WERI-Rb-1 (cell line): ENCODE results near the gene EMC9.

Experiments used
- DNase-seq: peaks from one replicate; pipeline ENCODE4 v3.0.0-alpha.2; 2020
- H3K27ac ChIP-seq: fragments of 250-450 bp; sonication (Bioruptor Pico); 2 replicates; pipeline ENCODE4 v1.5.1; 2020; ENCODE audit warnings: mild to moderate bottlenecking, moderate library complexity
- H3K27me3 ChIP-seq: fragments of 250-450 bp; sonication (Bioruptor Pico); 2 replicates; pipeline ENCODE4 v1.5.1; 2021; ENCODE audit warnings: mild to moderate bottlenecking, low read depth, moderate library complexity; ENCODE audit not compliant: insufficient read depth, severe bottlenecking
- H3K36me3 ChIP-seq: fragments of 250-450 bp; sonication (Bioruptor Pico); 2 replicates; pipeline ENCODE4 v1.5.1; 2020; ENCODE audit warnings: mild to moderate bottlenecking, moderate library complexity
- H3K4me3 ChIP-seq: 2 replicates; pipeline ENCODE4 v1.5.1; 2011; ENCODE audit warnings: low read depth, mild to moderate bottlenecking, control low read depth, low read length
- H3K9me3 ChIP-seq: fragments of 250-450 bp; sonication (Bioruptor Pico); 2 replicates; pipeline ENCODE4 v1.5.1; 2021; ENCODE audit warnings: mild to moderate bottlenecking, moderate library complexity; ENCODE audit not compliant: severe bottlenecking
- TF ChIP-seq, protein P1 (sequence below): IDR thresholded peaks from 2 replicates; pipeline ENCODE4 v1.5.1; 2011; ENCODE audit warnings: low read depth, mild to moderate bottlenecking, control low read depth, inconsistent platforms, low read length

Gene EMC9

GRCh38 chr14:24149302-24149969, 8.0 kb upstream of the EMC9 start:
- TF ChIP-seq, protein P1, sequence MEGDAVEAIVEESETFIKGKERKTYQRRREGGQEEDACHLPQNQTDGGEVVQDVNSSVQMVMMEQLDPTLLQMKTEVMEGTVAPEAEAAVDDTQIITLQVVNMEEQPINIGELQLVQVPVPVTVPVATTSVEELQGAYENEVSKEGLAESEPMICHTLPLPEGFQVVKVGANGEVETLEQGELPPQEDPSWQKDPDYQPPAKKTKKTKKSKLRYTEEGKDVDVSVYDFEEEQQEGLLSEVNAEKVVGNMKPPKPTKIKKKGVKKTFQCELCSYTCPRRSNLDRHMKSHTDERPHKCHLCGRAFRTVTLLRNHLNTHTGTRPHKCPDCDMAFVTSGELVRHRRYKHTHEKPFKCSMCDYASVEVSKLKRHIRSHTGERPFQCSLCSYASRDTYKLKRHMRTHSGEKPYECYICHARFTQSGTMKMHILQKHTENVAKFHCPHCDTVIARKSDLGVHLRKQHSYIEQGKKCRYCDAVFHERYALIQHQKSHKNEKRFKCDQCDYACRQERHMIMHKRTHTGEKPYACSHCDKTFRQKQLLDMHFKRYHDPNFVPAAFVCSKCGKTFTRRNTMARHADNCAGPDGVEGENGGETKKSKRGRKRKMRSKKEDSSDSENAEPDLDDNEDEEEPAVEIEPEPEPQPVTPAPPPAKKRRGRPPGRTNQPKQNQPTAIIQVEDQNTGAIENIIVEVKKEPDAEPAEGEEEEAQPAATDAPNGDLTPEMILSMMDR, result no peak
- Histone ChIP-seq H3K9me3 (no peaks in the 10 kb centered on the region), H3K36me3 (peaks cover 59% of the 10 kb centered on the region), H3K4me3 (no peak overlapping the region), H3K27me3 (no peaks in the 10 kb centered on the region), H3K27ac (no peak overlapping the region)
- no peak for DNase-seq

- Histone ChIP-seq H3K9me3 (no peaks in the 10 kb centered on the region), H3K4me3 (peak overlapping the region; percentile 83), H3K27ac (peak overlapping the region; percentile 72), H3K27me3 (no peaks in the 10 kb centered on the region), H3K36me3 (peaks cover 60% of the 10 kb centered on the region)
- TF ChIP-seq, protein P1, result no peak
- DNase-seq, result no peak
Measured at GRCh38 chr14:24147761-24148428, 6.5 kb upstream of the EMC9 start.

- no peaks in the 10 kb centered on the region for H3K9me3 ChIP-seq
- peak within 1 kb of the TSS; percentile 83 for H3K4me3 ChIP-seq
- H3K27me3 ChIP-seq, result no peaks in the 10 kb centered on the region
- peak; percentile 98 for DNase-seq
- peak within 1 kb of the TSS; percentile 76 for H3K27ac ChIP-seq
- H3K36me3 ChIP-seq, result peaks cover 53% of the 10 kb centered on the region
- TF ChIP-seq, protein P1, result no peak
Measured at GRCh38 chr14:24146978-24147760, 5.8 kb upstream of the EMC9 start, which contains the start of gene RNF31. Gene RNF31, plus strand, starts transcription at chr14:24147498. Its CDS starts 201 bp downstream, at chr14:24147699.

DNA sequence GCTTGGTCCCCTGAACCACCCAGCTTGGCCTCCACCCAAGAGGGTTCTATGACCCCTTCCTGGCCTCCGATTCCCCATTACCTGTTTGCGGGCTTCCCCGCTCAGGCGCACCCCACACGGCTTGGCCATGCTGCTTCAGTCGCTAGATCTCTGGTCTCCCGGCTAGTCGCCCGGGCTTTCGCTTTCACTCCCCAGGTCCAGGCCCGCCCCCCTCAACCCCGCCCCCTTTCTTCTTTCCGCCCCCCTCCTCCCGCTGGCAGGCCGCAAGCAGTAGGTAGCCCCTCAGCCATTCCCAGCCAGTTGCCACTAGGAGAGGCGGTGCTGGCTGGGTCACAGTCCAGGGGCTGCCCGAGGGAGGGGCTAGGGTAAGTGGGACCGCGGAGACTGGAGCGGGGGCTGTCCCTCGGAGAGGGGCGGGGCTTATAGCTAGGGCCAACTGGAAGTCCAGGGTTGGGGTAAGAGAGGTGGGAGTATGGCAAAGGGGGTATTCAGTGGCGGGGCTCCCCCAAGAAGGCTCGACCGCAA, 5.1 kb upstream of the EMC9 start, which contains the start of gene PSME2:
PSME2 (minus strand) TSS at position 158 of the 525 bp plus-strand sequence; CDS start at position 129, 29 bp downstream.
- H3K36me3 ChIP-seq, result peaks cover 46% of the 10 kb centered on the region

More for the DNA sequence above, 5.1 kb upstream of the EMC9 start, which contains the start of gene PSME2:
- TF ChIP-seq, protein P1, result no peak
- Histone ChIP-seq H3K27me3 (no peaks in the 10 kb centered on the region), H3K9me3 (no peaks in the 10 kb centered on the region), H3K4me3 (peak within 1 kb of the TSS; percentile 83), H3K27ac (peak within 1 kb of the TSS; percentile 76)
- peak; percentile 99 for DNase-seq
